HG03565 (cell line): ENCODE results near the gene PPOX.

ENCODE experiments used
- ATAC-seq: cut with Tn5 transposase; IDR thresholded peaks from one replicate; pipeline ENCODE4 v1.9.1; 2021; ENCODE audit warnings: mild to moderate bottlenecking, moderate library complexity; ENCODE audit not compliant: unreplicated experiment

PPOX gene

GRCh38 chr1:161175771-161176453 is 9.7 kb downstream of the PPOX start:
- no peak for ATAC-seq

DNA sequence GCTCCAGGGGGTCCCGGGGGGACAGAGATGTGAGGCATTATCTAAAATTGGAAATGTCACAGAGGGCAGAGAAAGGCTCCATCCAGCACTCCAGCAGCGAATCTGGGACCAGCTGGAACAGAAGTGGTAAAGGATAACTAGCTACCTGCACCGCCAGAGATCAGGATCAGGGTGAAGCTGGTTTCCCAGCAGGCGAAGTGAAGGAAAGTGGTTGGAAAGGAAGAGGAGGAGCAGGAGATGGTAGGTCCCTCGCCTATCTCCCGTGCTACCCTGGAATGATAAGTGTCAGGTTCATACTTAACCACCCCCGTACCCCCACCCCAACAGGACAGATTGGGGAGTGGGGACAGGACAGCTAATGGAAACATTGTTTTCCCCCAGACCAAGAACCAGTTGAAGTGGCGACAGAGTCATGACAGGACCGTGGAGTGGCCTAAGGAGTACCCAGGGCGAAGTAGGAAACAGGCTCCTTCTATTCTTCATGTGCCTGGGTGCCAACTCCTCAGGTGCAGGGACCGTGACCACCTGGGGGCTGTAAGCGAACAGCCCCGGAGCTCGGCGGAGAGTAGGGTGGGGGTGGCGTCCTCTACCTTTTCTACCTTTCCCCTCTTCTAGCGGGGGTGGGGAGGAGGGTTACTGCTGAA is 10.4 kb downstream of the PPOX start:
- no peak for ATAC-seq

DNA sequence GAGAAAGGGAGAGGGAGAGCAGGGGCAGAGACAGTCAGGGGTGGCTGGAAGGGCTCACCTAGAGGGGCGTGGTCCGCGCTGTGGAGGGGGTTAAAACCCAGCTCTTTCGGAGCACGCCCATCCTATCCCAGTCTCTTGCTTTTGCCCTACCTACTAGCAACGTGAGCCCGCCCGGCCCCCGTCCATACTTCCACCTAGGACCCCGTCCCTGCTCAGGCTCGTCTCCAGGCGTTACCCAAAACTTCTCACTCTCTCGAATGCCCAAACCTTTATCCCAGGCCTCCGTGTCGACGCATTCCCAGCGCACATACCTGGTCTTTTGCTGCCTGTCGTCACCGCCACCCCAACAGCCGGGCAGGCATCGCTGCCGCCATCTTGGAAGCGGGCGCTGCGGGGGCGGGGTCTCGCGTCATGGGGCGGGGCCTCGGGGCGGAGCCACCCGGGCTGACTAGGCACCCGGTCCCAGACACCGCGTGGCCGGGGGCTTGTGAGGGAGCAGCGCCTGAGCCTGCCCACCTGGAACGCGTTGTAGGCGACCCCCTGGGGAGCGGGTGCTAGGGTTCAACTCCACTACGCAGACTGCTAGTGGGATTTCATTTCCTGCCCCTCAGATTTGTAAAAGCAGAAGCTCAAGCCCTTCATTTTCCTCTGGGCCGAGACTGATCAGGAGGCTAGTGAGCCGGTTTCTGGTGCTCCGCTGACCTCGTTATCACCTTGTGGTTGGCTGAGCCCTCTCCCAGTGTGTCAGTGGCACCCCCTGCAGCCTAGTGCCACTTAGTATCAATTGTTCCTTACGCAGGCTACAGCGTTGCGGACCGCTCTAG is 11.1 kb downstream of the PPOX start, which contains the start of gene B4GALT3:
TSS of gene B4GALT3 (minus strand) at position 396 of the 824 bp plus-strand sequence. CDS start 1,447 bp downstream, outside the sequence.
- ATAC-seq = peak; percentile 60

DNA sequence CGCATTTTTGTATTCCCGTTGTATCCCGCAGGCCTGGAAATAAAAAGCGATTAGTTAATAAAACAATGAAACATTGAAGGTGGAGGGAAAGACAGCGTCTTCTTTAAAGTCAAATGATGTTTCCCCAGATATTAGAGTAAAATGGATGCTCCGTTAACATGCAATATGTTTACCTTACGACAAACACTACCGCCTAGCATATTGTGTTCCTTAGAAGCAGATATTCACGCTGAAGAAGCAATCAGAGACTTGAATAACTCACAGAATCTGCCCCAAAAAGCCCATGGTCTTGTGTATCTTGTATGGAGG is 11.7 kb downstream of the PPOX start:
- no peak for ATAC-seq

DNA sequence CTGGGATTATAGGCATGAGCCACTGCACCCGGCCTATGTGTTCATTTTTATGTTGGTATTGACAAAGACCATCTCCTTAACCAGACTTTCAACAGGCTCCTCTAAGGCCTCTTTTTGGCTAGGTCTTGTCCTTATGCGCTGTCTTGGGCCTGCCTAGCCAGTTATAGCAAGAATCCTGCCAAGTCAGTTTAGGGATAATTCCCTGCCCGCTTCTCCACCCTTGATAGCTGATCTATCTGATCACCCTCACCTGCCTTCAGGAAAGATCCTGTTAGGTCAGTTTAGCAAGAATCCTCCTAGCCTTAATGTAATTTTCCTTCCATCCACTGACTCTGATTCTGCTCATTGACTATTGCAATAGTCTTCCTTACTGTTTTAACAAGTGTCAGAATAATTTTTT is 13.5 kb downstream of the PPOX start:
- no peak for ATAC-seq

DNA sequence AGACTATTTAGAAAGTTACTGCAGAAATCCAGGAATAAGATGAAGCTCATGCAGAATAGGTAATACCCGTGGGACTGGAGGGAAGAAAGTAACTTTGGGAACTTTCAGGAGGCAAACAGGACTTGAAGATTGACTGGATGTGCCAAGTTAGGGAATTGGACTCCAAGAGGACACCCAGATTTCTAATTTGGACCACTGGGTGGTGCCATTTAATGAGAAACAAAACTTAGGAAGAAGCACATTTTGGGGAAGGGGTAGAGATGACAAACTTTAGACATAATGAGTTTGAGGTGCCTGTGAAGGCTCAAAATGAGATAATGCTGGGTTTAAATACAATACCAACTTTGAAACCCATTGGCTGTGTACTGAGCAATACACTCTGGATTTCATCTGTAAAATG is 14.4 kb downstream of the PPOX start:
- ATAC-seq = no peak

DNA sequence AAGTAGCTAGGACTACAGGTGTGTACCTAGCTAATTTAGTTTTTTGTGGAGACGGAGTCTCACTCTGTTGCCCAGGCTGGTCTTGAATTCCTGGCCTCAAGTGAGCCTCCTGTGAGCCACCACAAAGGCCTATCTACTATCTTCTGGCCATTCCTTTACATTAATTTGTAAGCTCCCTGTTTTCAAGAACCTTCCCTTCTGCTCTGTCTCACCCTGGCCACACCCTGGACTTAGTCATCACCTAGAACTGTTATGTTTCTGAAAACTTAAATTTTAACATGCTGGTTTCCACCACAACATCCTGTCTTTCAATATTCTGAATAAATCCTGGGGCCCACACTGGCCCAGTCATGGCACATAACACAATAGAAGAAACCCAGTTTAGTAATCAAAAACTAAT is 16.0 kb downstream of the PPOX start:
- ATAC-seq = peak; percentile 35

DNA sequence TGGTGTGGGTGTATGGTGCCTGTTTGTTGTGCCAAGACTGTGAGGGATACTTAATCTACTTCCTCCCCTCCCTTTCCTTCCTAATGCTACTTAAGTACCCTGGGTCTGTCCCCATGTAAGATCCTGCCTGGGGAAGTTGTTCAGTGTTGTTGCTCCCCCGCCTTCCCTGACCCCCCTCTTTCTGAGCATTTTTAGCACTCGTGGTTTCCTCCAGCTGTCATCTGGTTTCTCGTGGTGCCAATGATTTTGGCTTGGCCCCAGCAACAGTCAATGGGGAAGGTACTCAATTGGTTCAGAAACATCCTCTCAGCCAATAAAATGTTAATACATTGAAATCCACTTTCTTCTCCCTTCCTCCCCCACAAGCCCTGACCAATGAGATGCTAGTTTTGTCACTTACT is 19.1 kb downstream of the PPOX start:
- ATAC-seq = peak; percentile 64

DNA sequence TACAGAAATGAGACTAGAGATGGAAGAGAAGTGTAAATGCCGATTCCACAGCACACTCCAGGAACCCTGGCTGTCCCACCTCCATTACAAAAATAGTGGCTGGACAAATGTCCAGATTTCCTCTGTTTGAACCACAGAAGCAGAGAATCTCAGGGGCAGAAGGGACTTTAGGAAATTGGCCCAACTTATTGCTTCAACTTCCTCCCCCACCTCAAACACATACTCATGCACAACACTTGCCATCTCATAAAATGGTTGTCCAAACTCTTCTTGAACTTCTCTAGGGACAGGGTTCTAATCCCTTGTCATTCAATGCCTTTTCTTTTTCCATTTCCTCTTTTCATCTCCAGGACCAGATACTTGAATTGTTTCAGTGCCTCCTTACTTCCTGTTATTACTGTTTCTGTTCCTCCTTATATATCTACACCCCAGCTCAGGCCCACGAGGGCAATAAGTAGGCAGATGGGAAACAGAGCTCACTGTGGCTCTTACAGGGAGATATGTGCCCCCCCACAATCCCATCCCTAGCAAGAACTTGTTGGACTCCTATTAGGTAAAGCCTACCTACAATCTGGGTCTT is 19.6 kb downstream of the PPOX start:
- ATAC-seq = peak; percentile 21

DNA sequence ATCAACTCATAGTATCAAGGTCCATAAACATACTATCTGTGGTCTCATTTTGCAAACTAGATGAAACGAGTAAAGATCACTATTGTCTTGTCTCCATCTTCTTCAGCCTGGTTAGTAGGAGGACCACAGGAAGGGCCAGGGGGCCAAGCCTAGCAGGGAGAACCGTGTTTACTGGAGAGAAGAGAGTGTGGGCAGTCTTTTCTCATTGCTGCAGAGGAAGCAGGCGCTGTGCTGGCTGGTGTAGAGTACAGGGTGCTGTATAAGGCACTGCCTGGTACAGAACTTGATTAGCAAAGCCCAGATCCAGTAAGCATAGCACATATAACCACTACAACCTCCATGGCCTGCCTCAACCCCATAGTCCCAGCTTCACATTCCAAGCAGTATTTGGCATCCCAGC is 21.1 kb downstream of the PPOX start:
- no peak for ATAC-seq

GRCh38 chr1:161188381-161188780 is 22.2 kb downstream of the PPOX start:
- no peak for ATAC-seq

- ATAC-seq = no peak
Observed at GRCh38 chr1:161189036-161189435, 22.8 kb downstream of the PPOX start.

GRCh38 chr1:161190962-161191521 is 24.8 kb downstream of the PPOX start:
- ATAC-seq = no peak

DNA sequence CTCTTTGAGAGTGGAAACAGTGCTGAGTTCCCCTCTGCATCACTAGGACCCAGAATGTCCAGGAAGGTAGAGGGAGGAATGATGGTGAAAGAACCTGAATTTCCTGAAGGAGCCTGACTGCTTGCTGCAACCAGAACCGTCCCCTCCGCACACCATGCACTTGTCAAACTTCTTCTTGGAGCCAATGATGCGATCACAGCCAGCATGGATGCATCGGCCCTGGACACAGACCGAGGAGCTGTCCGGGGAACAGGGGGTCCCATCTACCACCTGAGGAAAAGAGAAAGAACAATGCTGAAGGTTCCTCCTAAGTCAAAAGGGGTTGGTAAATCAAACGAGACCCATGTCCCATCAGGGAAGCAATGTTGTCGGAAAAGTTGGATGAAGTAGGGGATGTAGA is 25.7 kb downstream of the PPOX start:
- ATAC-seq = no peak

- no peak for ATAC-seq
Observed at GRCh38 chr1:161192476-161193465, 26.5 kb downstream of the PPOX start.

- no peak for ATAC-seq
Observed at GRCh38 chr1:161193561-161194235, 27.5 kb downstream of the PPOX start.

DNA sequence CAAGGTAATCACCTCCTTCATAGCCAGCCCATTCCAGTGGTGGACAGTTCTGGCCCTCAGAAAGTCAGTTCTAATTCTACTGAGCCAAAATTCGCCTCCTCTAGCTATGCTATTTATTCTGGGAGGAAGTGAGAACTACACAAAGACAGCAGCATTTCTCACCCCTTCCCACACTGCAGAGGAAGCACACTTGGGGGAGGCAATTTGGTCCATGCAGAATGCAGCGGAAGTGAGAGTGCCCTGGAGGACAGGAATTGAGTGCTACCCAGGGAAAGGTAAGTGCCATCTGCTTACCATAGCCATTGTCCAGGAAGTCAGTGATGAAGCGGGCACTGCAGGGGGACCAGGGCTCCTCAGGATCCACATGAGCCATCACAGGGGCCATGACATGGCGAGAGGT is 28.9 kb downstream of the PPOX start:
- no peak for ATAC-seq

DNA sequence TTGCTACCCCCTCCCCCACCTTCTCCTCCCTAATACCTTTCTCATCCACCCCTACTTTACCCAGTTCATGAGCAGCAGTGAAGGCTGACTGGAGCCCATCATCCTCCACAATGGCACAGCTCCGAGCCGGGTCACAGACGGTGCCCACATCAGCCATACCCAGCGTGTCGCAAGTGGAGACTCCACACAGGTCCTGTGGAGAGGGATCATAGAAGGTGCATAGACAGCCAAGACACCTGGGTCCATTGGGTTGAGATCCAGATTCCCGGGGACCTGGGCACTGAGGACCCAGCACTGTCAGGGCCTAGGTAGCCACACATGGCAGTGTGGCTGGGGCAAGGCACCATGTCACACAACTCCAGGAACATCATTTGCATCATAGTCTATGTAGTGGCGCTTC is 29.9 kb downstream of the PPOX start:
- no peak for ATAC-seq
